G401.6 (cell line): ENCODE data around the gene CEACAM5.
"Not testable (repeated sequence)": the region's sequence is repeated elsewhere in the genome, so short reads cannot be mapped to it uniquely, and the experiment has no call there.

ENCODE experiments used
- FAIRE-seq: peaks from 2 replicates; lab custom pipeline; 2012; peaks lifted over from hg19 to GRCh38; lab: Jason Lieb, UNC

CEACAM5 gene

GRCh38 chr19:41700381-41701195 lies 7.8 kb upstream of the CEACAM5 start:
- no peak for FAIRE-seq

DNA sequence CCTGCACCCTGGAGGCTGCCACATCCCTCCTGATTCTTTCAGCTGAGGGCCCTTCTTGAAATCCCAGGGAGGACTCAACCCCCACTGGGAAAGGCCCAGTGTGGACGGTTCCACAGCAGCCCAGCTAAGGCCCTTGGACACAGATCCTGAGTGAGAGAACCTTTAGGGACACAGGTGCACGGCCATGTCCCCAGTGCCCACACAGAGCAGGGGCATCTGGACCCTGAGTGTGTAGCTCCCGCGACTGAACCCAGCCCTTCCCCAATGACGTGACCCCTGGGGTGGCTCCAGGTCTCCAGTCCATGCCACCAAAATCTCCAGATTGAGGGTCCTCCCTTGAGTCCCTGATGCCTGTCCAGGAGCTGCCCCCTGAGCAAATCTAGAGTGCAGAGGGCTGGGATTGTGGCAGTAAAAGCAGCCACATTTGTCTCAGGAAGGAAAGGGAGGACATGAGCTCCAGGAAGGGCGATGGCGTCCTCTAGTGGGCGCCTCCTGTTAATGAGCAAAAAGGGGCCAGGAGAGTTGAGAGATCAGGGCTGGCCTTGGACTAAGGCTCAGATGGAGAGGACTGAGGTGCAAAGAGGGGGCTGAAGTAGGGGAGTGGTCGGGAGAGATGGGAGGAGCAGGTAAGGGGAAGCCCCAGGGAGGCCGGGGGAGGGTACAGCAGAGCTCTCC lies 6.9 kb upstream of the CEACAM5 start:
- FAIRE-seq: no peak

DNA sequence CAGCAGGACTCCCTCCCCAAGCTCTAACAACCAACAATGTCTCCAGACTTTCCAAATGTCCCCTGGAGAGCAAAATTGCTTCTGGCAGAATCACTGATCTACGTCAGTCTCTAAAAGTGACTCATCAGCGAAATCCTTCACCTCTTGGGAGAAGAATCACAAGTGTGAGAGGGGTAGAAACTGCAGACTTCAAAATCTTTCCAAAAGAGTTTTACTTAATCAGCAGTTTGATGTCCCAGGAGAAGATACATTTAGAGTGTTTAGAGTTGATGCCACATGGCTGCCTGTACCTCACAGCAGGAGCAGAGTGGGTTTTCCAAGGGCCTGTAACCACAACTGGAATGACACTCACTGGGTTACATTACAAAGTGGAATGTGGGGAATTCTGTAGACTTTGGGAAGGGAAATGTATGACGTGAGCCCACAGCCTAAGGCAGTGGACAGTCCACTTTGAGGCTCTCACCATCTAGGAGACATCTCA lies 6.2 kb upstream of the CEACAM5 start:
- FAIRE-seq: no peak

DNA sequence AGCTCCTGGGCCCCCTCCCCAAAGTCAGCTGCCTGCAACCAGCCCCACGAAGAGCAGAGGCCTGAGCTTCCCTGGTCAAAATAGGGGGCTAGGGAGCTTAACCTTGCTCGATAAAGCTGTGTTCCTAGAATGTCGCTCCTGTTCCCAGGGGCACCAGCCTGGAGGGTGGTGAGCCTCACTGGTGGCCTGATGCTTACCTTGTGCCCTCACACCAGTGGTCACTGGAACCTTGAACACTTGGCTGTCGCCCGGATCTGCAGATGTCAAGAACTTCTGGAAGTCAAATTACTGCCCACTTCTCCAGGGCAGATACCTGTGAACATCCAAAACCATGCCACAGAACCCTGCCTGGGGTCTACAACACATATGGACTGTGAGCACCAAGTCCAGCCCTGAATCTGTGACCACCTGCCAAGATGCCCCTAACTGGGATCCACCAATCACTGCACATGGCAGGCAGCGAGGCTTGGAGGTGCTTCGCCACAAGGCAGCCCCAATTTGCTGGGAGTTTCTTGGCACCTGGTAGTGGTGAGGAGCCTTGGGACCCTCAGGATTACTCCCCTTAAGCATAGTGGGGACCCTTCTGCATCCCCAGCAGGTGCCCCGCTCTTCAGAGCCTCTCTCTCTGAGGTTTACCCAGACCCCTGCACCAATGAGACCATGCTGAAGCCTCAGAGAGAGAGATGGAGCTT lies 4.7 kb upstream of the CEACAM5 start:
- FAIRE-seq: no peak

DNA sequence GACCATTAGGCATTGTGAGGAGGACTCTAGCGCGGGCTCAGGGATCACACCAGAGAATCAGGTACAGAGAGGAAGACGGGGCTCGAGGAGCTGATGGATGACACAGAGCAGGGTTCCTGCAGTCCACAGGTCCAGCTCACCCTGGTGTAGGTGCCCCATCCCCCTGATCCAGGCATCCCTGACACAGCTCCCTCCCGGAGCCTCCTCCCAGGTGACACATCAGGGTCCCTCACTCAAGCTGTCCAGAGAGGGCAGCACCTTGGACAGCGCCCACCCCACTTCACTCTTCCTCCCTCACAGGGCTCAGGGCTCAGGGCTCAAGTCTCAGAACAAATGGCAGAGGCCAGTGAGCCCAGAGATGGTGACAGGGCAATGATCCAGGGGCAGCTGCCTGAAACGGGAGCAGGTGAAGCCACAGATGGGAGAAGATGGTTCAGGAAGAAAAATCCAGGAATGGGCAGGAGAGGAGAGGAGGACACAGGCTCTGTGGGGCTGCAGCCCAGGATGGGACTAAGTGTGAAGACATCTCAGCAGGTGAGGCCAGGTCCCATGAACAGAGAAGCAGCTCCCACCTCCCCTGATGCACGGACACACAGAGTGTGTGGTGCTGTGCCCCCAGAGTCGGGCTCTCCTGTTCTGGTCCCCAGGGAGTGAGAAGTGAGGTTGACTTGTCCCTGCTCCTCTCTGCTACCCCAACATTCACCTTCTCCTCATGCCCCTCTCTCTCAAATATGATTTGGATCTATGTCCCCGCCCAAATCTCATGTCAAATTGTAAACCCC lies 2.8 kb upstream of the CEACAM5 start:
- no peak for FAIRE-seq

- no peak for FAIRE-seq
Observed at GRCh38 chr19:41706741-41707501, 1.5 kb upstream of the CEACAM5 start.

GRCh38 chr19:41707502-41707812 lies 969 bp upstream of the CEACAM5 start:
- no peak for FAIRE-seq

GRCh38 chr19:41707871-41708371 lies 505 bp upstream of the CEACAM5 start:
- FAIRE-seq: no peak

GRCh38 chr19:41709516-41709915 lies 1.1 kb downstream of the CEACAM5 start:
- not testable (repeated sequence) for FAIRE-seq

- no peak for FAIRE-seq
Observed at GRCh38 chr19:41709951-41710645, 1.7 kb downstream of the CEACAM5 start.

DNA sequence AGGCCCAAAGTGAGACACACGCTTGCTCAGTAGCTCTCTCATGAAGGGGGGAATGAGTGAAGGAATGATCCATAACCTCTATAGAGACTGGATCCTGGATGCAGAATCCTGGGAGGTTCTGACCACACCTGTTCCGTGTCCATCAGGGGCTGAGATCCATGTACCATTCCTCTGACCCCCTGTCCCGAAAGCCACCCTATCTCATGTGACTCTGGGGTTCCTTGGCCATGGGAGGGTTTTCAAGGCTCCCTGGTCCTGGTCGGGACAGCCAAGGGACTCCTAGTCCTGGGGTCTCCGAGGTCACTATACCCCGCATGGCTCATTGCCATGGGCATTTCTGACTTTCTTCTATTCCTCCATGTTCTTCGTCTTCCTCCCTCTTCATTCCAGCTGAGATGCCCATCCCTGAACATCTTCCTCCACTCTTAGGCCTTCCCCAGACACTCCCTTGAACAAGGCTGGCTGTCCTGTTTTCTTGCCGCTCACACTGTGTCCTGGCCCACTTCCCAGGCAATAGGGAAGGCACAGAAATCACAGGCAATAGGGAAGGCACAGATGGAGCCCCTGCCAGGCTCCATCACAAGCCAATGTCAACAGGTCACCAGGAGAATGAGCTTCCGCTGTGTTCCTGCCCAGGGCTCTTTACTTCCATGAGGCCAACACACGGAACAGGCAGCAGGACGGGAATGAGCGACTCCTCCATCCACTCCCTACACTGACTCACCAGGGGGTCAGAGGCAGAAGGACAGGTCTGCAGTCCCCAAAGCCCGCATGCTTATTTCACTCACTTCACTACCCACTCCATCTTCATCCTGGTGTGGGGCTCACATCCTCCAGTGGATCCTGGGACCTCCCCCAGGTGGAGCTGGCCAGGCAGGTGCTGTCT lies 3.2 kb downstream of the CEACAM5 start:
- no peak for FAIRE-seq

- no peak for FAIRE-seq
Observed at GRCh38 chr19:41714598-41714997, 6.2 kb downstream of the CEACAM5 start.

DNA sequence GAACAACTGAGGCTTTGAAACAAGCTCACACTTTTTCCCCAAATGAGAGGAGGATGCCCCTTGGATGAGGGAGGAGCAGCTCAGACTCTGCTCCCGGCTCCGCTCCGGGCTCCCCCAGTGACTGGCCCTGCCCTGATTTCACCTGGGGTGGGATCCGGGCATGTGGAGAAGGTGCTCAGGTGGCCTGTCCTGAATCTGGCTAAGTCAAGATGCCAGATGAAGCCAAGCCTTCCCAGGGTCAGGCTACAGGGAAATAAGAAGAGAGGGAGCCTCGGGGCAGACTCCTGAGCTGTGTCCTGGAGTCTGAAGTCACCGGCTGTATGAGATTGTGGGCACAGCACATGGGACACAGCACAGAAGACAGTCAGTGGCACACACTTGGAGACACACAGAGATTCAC lies 10.3 kb downstream of the CEACAM5 start:
- FAIRE-seq: no peak

DNA sequence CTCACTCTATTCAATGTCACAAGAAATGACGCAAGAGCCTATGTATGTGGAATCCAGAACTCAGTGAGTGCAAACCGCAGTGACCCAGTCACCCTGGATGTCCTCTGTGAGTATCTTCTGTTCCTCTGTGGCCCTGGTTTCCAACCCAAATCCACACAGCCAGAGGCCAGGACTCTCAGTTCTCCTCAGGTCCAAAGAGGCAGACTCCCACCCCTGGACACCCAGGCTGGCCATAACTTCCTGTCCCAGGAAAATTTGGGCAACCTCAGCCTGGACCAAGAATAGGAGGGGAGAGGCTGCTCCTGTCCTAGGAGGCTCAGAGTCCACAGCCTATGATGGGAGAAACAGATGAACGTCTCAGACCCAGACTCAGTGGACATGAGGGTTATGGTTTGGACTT lies 11.7 kb downstream of the CEACAM5 start:
- FAIRE-seq: no peak

GRCh38 chr19:41726493-41726892 lies 18.1 kb downstream of the CEACAM5 start:
- FAIRE-seq: no peak

DNA sequence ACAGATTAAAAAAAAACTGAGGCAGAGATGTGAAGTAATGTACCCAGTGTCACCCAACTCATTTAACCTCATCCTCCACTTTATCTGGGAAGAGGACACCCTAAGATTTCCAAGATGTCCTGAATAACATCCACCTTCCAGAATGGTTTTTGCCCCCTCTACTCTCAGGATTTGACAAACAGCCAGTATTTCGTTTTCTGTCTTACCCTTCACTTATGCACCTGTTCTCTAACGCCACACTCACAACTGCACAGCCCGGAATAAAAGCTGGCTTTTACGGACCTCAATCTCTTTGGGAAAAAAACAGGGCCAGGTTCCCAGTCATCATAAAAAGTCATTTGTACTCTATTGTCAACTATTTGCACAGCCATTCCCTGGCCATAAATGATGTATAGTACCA lies 25.7 kb downstream of the CEACAM5 start:
- no peak for FAIRE-seq

DNA sequence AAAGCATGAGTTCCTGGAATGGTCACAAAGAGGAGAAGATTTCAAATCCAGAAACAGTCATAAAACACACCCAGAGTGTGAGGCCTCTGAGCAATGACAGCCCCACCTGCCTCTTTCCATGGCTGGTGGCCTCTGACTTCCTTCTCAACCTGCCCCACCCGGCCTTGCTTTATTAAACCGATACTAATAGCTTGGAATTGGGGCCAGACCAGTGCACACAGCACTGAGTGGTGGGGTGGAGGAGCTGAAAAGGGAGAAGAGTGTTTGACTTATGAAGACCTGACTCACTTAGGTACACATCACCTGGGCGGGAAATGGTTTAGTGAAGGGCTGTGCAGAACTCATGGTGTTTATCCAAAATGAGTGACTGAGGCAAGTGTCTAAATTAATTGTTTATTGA lies 26.2 kb downstream of the CEACAM5 start:
- FAIRE-seq: no peak

DNA sequence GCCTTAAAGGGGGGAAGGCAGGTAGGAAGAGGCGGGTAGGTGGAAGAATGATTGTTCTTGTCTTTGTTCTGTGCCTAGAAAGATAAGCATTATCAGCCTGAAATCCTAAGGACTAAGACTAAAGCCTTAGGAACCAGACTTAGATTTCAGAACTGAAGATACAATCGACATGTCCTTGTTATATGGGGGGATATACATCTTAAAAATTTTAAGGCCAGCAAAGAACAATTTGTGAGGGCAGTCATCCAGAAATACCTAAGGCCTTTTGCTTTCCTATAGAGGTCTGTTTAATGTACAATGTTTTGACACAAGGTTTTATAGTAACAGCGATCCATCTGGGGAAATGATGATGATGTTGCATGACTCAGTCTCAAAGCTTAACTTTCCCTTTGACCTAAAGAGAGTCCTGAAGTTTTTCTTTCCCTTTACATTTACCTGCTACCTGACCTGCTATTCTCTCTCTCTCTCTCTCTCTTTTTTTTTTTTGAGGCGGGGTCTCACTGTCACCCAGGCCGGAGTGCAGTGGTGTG lies 26.7 kb downstream of the CEACAM5 start:
- FAIRE-seq: no peak

DNA sequence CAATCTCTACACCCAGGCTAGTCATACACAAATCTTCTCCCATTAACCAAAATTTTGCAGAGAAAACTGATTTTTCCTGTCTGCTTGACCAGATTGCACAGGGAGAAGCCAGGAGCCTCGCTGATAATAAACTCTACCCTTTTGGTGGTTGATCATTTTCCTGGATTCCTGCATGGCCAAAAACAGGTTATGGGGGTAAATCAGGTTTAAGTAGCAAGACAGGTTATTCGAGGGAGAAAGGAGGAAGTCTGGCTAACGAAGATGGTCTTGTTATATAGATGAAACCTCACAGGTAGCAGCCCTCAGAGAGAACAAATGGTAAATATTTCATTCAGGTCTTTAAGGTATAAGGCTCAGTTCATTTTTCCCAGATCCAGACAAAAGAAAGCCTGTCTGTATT lies 30.9 kb downstream of the CEACAM5 start:
- FAIRE-seq: no peak
